Colonic mucosa (tissue), 4 donors: ENCODE data around the gene PTPRQ. TPM values are rescaled to one million over a fixed set of nuclear protein-coding genes. Genes with fewer than 3 reads are reported as not detected.

Experiments used
- DNase-seq: peaks from one replicate; pipeline ENCODE4 v3.0.0-alpha.2; 2020
- H3K27ac ChIP-seq: fragments of 200-600 bp; one replicate; pipeline ENCODE4 v1.8.0; 2021
- H3K27me3 ChIP-seq: fragments of 200-600 bp; one replicate; pipeline ENCODE4 v1.8.0; 2021
- H3K36me3 ChIP-seq: fragments of 200-600 bp; one replicate; pipeline ENCODE4 v1.8.0; 2021
- H3K4me1 ChIP-seq: fragments of 200-600 bp; one replicate; pipeline ENCODE4 v1.8.0; 2021; ENCODE audit warnings: mild to moderate bottlenecking
- H3K4me3 ChIP-seq: fragments of 200-600 bp; one replicate; pipeline ENCODE4 v1.8.0; 2021
- H3K9ac ChIP-seq, 2 donors: one replicate each; pipeline ENCODE4 v1.7.0; 2013; ENCODE audit warnings: control low read depth in 2 of 2, low read depth in 2 of 2, low read length in 2 of 2
- H3K9me3 ChIP-seq: fragments of 200-600 bp; one replicate; pipeline ENCODE4 v1.8.0; 2021
- intact Hi-C: fragments of 100-400 bp; cut with DNase I; formaldehyde crosslinking; loops from one replicate; pipeline ENCODE4 v1.14.1; 2022
- total RNA-seq, 2 donors: library from RNA; stranded (reverse); fragmentation: NEBNext Ultra II Directional in 1 of 2; extraction: Animal tissue kit (Norgen Biotek cat#: 25700) in 1 of 2; gene quantifications; one replicate each; pipeline ENCODE4 v1.2.1, GENCODE V29; 2021
- TF ChIP-seq, protein P1 (sequence below): fragments of 200-600 bp; IDR thresholded peaks from one replicate; pipeline ENCODE4 v1.8.0; 2022; ENCODE audit warnings: antibody characterized with exemption, mild to moderate bottlenecking
- donor health status: healthy.
- donor health status: DM: no; HTN: no; CAD: no.
- donor health status: DM: no; HTN: no; CAD: no.

The PTPRQ gene
- total RNA-seq, 2 donors from 2014 or later = not detected

DNA sequence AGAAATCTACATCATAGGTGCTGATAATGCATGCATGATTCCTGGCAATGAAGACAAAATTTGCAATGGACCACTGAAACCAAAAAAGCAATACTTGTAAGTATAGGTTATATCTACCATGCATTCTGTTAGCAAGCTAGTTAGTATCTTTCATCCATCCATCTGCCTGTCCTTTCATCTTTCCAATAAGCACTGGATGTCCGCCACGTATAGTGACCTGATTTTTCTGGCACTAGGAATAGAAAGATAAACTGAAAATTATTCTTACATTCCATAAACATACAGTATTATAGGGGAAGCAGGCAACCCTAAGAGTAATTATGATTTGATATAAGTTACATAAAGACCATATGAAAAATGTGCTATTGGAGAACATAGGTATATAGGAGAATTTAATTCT is 176.2 kb downstream of the PTPRQ start:
- no peak overlapping the region for H3K4me3 ChIP-seq
- H3K36me3 ChIP-seq = no peaks in the 10 kb centered on the region
- no peak overlapping the region for H3K27ac ChIP-seq
- DNase-seq = no peak
- H3K4me1 ChIP-seq = no peaks in the 10 kb centered on the region
- H3K9ac ChIP-seq = no peak overlapping the region
- intact Hi-C loops = no loop called here
- no peaks in the 10 kb centered on the region for H3K27me3 ChIP-seq
- TF ChIP-seq, protein P1, sequence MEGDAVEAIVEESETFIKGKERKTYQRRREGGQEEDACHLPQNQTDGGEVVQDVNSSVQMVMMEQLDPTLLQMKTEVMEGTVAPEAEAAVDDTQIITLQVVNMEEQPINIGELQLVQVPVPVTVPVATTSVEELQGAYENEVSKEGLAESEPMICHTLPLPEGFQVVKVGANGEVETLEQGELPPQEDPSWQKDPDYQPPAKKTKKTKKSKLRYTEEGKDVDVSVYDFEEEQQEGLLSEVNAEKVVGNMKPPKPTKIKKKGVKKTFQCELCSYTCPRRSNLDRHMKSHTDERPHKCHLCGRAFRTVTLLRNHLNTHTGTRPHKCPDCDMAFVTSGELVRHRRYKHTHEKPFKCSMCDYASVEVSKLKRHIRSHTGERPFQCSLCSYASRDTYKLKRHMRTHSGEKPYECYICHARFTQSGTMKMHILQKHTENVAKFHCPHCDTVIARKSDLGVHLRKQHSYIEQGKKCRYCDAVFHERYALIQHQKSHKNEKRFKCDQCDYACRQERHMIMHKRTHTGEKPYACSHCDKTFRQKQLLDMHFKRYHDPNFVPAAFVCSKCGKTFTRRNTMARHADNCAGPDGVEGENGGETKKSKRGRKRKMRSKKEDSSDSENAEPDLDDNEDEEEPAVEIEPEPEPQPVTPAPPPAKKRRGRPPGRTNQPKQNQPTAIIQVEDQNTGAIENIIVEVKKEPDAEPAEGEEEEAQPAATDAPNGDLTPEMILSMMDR = no peak
- H3K9me3 ChIP-seq = no peaks in the 10 kb centered on the region

DNA sequence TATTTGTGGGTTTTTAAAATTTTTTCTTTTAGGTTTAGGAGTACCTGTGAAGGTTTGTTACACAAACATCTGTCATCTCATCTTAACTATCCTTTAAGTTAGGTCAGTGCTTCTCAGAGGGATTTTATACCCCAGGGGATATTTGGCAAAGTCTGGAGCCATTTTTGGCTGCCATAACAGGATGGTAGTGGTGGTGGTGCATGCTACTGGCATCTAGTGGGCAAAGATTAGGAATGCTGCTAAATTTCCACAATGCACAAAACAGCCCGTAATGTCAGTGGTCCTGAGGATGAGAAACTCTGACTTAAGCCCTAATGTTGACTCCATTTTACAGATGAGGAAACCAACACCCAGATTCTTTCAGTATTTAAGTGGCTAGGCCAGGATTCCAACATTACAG is 178.2 kb downstream of the PTPRQ start:
- H3K27ac ChIP-seq = no peak overlapping the region
- H3K4me1 ChIP-seq = no peaks in the 10 kb centered on the region
- no peak overlapping the region for H3K9ac ChIP-seq
- no peaks in the 10 kb centered on the region for H3K36me3 ChIP-seq
- H3K4me3 ChIP-seq = no peak overlapping the region
- TF ChIP-seq, protein P1 = no peak
- intact Hi-C loops = no loop called here
- no peaks in the 10 kb centered on the region for H3K27me3 ChIP-seq
- no peak for DNase-seq
- H3K9me3 ChIP-seq = no peaks in the 10 kb centered on the region

DNA sequence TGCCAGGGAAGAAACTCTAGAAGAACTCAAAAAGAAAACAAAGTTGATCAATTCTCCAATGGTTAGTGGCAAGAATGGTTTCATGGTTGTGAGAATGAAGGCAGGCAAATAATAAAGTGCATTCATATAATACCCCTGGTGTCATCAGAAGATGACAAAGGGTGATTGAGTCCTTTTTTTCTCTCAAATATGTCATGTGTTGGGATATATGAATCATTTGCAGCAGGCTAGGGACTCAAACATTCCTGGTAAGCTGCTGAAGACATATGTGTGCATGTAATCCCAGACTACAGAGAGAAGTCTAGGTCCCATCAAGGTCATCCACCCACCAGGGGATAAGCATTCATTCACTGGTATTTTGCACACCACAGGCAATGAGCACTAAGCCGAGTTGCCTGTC is 181.0 kb downstream of the PTPRQ start:
- TF ChIP-seq, protein P1 = no peak
- H3K9ac ChIP-seq = no peak overlapping the region
- H3K36me3 ChIP-seq = no peaks in the 10 kb centered on the region
- no peak for DNase-seq
- no peaks in the 10 kb centered on the region for H3K27me3 ChIP-seq
- no peak overlapping the region for H3K27ac ChIP-seq
- intact Hi-C loops = no loop called here
- H3K9me3 ChIP-seq = no peaks in the 10 kb centered on the region
- H3K4me3 ChIP-seq = no peak overlapping the region
- no peaks in the 10 kb centered on the region for H3K4me1 ChIP-seq

- intact Hi-C loops = no loop called here
- no peaks in the 10 kb centered on the region for H3K27me3 ChIP-seq
- H3K4me1 ChIP-seq = no peaks in the 10 kb centered on the region
- H3K4me3 ChIP-seq = no peak overlapping the region
- no peaks in the 10 kb centered on the region for H3K36me3 ChIP-seq
- H3K9ac ChIP-seq = no peak overlapping the region
- no peak for DNase-seq
- no peak overlapping the region for H3K27ac ChIP-seq
- TF ChIP-seq, protein P1 = no peak
- no peaks in the 10 kb centered on the region for H3K9me3 ChIP-seq
Observed at GRCh38 chr12:80625901-80626300, 181.9 kb downstream of the PTPRQ start.

DNA sequence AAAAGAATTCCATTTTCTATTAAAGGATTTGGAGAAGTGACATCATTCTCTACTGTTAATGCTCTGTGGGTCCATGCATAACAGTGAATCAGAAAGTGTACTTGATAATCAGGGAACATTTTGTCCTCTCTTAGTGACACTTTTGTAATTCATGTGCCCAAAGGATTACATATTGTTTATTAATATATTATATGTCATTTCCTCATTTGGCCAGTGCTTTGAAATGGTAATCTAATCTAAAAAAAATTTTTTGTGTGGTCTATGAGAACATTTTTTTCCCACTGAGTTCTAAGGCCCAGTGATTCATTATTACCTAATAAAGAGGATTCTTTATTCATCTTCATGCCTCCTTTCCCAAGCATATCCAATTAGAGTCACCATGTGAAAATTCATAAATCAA is 183.7 kb downstream of the PTPRQ start:
- TF ChIP-seq, protein P1 = no peak
- Histone ChIP-seq H3K9me3 (no peaks in the 10 kb centered on the region), H3K36me3 (no peaks in the 10 kb centered on the region), H3K4me1 (no peaks in the 10 kb centered on the region), H3K4me3 (no peak overlapping the region), H3K27me3 (no peaks in the 10 kb centered on the region), H3K9ac (no peak overlapping the region), H3K27ac (no peak overlapping the region)
- intact Hi-C loops = no loop called here
- DNase-seq = no peak

GRCh38 chr12:80632835-80633234 is 188.8 kb downstream of the PTPRQ start:
- Histone ChIP-seq H3K4me1 (no peaks in the 10 kb centered on the region), H3K36me3 (no peaks in the 10 kb centered on the region), H3K27ac (no peak overlapping the region), H3K27me3 (no peaks in the 10 kb centered on the region), H3K9me3 (no peaks in the 10 kb centered on the region), H3K4me3 (no peak overlapping the region), H3K9ac (no peak overlapping the region)
- intact Hi-C loops = no loop called here
- TF ChIP-seq, protein P1 = no peak
- DNase-seq = no peak
